GM23338 (cell line): ENCODE results near the gene DIP2C. TPM values are rescaled to one million over a fixed set of nuclear protein-coding genes. Genes with fewer than 3 reads are reported as not detected.

Experiments
- ATAC-seq: fragments of 200-7000 bp; cut with Tn5 transposase; 3 replicates; pipeline ENCODE4 v1.9.1; 2020
- DNase-seq: peaks from one replicate; pipeline ENCODE4 v3.0.0-alpha.2; 2015; ENCODE audit warnings: low spot score
- H2AFZ ChIP-seq: fragments of 200-600 bp; sonication (generic); 2 replicates; pipeline ENCODE4 v1.8.0; 2016; ENCODE audit warnings: antibody characterized with exemption, mild to moderate bottlenecking, moderate library complexity
- H3F3A ChIP-seq: fragments of 200-600 bp; sonication (generic); replicated peaks from 2 replicates; pipeline ENCODE4 v1.8.0; 2017; ENCODE audit warnings: antibody characterized with exemption, mixed run types, low read depth
- H3K27ac ChIP-seq: fragments of 200-600 bp; sonication (generic); 2 replicates; pipeline ENCODE4 v1.6.1; 2016; ENCODE audit warnings: low read depth
- H3K27me3 ChIP-seq: fragments of 200-600 bp; sonication (generic); 2 replicates; pipeline ENCODE4 v1.8.0; 2016; ENCODE audit warnings: mild to moderate bottlenecking, mixed run types, moderate library complexity; ENCODE audit not compliant: insufficient read depth
- H3K36me3 ChIP-seq: fragments of 200-600 bp; sonication (generic); 2 replicates; pipeline ENCODE4 v1.8.0; 2016; ENCODE audit warnings: mild to moderate bottlenecking; ENCODE audit not compliant: insufficient read depth
- H3K4me1 ChIP-seq: fragments of 200-600 bp; sonication (generic); 2 replicates; pipeline ENCODE4 v1.8.0; 2016; ENCODE audit warnings: mild to moderate bottlenecking, moderate library complexity; ENCODE audit not compliant: insufficient read depth
- H3K4me2 ChIP-seq: fragments of 200-600 bp; sonication (generic); 2 replicates; pipeline ENCODE4 v1.7.1; 2017; ENCODE audit warnings: mixed run types
- H3K4me3 ChIP-seq: fragments of 200-600 bp; sonication (generic); 2 replicates; pipeline ENCODE4 v1.6.1; 2016; ENCODE audit warnings: mixed run types
- H3K79me2 ChIP-seq: fragments of 200-600 bp; sonication (generic); replicated peaks from 2 replicates; pipeline ENCODE4 v1.8.0; 2017; ENCODE audit warnings: mild to moderate bottlenecking; ENCODE audit not compliant: insufficient read depth
- H3K9me2 ChIP-seq: fragments of 200-600 bp; sonication (generic); 2 replicates; pipeline ENCODE4 v1.8.0; 2017; ENCODE audit not compliant: insufficient read depth
- H4K20me1 ChIP-seq: fragments of 200-600 bp; sonication (generic); replicated peaks from 2 replicates; pipeline ENCODE4 v1.8.0; 2017; ENCODE audit warnings: mild to moderate bottlenecking; ENCODE audit not compliant: insufficient read depth
- H3K27ac Mint-ChIP-seq: 2 replicates; pipeline ENCODE4 v1.8.0; 2020; ENCODE audit warnings: inconsistent platforms, mild to moderate bottlenecking, moderate library complexity, mixed read lengths
- H3K27me3 Mint-ChIP-seq: 3 replicates; pipeline ENCODE4 v1.8.0; 2022; ENCODE audit warnings: low read depth, mild to moderate bottlenecking, moderate library complexity, mixed read lengths, inconsistent platforms; ENCODE audit not compliant: insufficient read depth, poor library complexity
- H3K36me3 Mint-ChIP-seq: 3 replicates; pipeline ENCODE4 v1.8.0; 2021; ENCODE audit warnings: low read depth, mild to moderate bottlenecking, inconsistent platforms, moderate library complexity, mixed read lengths
- H3K4me1 Mint-ChIP-seq: 3 replicates; pipeline ENCODE4 v1.8.0; 2020; ENCODE audit warnings: mild to moderate bottlenecking, inconsistent platforms, mixed read lengths
- H3K4me3 Mint-ChIP-seq: 3 replicates; pipeline ENCODE4 v1.8.0; 2021; ENCODE audit warnings: moderate library complexity, mild to moderate bottlenecking, inconsistent platforms, mixed read lengths
- H3K9me3 Mint-ChIP-seq: 3 replicates; pipeline ENCODE4 v1.8.0; 2020; ENCODE audit warnings: moderate library complexity, mild to moderate bottlenecking, inconsistent platforms, mixed read lengths
- CREB1 ChIP-seq: fragments of 250-450 bp; sonication (Bioruptor Pico); IDR thresholded peaks from 2 replicates; pipeline ENCODE4 v1.5.0; 2020; ENCODE audit warnings: low read depth, mild to moderate bottlenecking, moderate library complexity
- EZH2 ChIP-seq: fragments of 200-600 bp; sonication (generic); IDR thresholded peaks from one replicate; pipeline ENCODE4 v1.8.0; 2017; ENCODE audit warnings: antibody characterized with exemption, mild to moderate bottlenecking, low read depth; ENCODE audit not compliant: unreplicated experiment
- EZH2phosphoT487 ChIP-seq: fragments of 200-600 bp; sonication (generic); IDR thresholded peaks from one replicate; pipeline ENCODE4 v1.8.1; 2018; ENCODE audit warnings: antibody characterized with exemption; ENCODE audit not compliant: unreplicated experiment
- JUNB ChIP-seq: IDR thresholded peaks from one replicate; pipeline ENCODE4 v1.6.1; 2016; ENCODE audit warnings: antibody characterized with exemption; ENCODE audit not compliant: unreplicated experiment
- NANOG ChIP-seq: IDR thresholded peaks from 2 replicates; pipeline ENCODE4 v1.6.1; 2016; ENCODE audit warnings: antibody characterized with exemption, borderline replicate concordance
- POLR2AphosphoS5 ChIP-seq: IDR thresholded peaks from 2 replicates; pipeline ENCODE4 v1.6.1; 2016; ENCODE audit warnings: antibody characterized with exemption, low read depth
- REST ChIP-seq: IDR thresholded peaks from one replicate; pipeline ENCODE4 v1.6.1; 2018; ENCODE audit warnings: antibody characterized with exemption; ENCODE audit not compliant: unreplicated experiment
- STAT1 ChIP-seq: IDR thresholded peaks from one replicate; pipeline ENCODE4 v1.6.1; 2016; ENCODE audit warnings: antibody characterized with exemption; ENCODE audit not compliant: unreplicated experiment
- ZNF114 ChIP-seq: fragments of 250-450 bp; sonication (Bioruptor Pico); IDR thresholded peaks from 2 replicates; pipeline ENCODE4 v1.5.0; 2020; ENCODE audit warnings: mild to moderate bottlenecking, moderate library complexity
- ZNF331 ChIP-seq: fragments of 250-450 bp; sonication (Bioruptor Pico); IDR thresholded peaks from 2 replicates; pipeline ENCODE4 v1.5.0; 2020; ENCODE audit warnings: low read depth, mild to moderate bottlenecking, moderate library complexity
- ZNF462 ChIP-seq: fragments of 250-450 bp; sonication (Bioruptor Pico); IDR thresholded peaks from 2 replicates; pipeline ENCODE4 v1.5.0; 2020; ENCODE audit warnings: mild to moderate bottlenecking, moderate library complexity
- polyA plus RNA-seq: library from polyadenylated mRNA; unstranded; fragments of >200 nt; fragmentation: Nextera tagmentation; extraction: Ambion mirVana; gene quantifications from 2 replicates; pipeline ENCODE4 v1.2.1, GENCODE V29; 2016
- total RNA-seq: library from RNA; depleted of rRNA; stranded (reverse); fragments of >200 nt; shearing (Covaris generic); gene quantifications from 2 replicates; pipeline ENCODE4 v1.2.3, GENCODE V29; 2014
- TF ChIP-seq, protein P1 (sequence below), 2 experiments: fragments of 200-600 bp in 1 of 2; sonication (generic) in 1 of 2; conservative IDR thresholded peaks; 2 replicates each; pipeline versions ENCODE4 v1.5.1 to v1.6.1; 2016 to 2017; ENCODE audit warnings: antibody characterized with exemption in 2 of 2, low read depth in 2 of 2, mild to moderate bottlenecking in 2 of 2, moderate library complexity in 1 of 2

DIP2C gene
- total and polyA plus RNA-seq, 2 experiments from 2014 or later, result 5.1 to 7.7 TPM

GRCh38 chr10:397321-398068 lies 292.0 kb downstream of the DIP2C start (continued):
- TF ChIP-seq ZNF462 (CRISPR knock-in tag) (no peak), ZNF331 (CRISPR knock-in tag) (no peak)

DNA sequence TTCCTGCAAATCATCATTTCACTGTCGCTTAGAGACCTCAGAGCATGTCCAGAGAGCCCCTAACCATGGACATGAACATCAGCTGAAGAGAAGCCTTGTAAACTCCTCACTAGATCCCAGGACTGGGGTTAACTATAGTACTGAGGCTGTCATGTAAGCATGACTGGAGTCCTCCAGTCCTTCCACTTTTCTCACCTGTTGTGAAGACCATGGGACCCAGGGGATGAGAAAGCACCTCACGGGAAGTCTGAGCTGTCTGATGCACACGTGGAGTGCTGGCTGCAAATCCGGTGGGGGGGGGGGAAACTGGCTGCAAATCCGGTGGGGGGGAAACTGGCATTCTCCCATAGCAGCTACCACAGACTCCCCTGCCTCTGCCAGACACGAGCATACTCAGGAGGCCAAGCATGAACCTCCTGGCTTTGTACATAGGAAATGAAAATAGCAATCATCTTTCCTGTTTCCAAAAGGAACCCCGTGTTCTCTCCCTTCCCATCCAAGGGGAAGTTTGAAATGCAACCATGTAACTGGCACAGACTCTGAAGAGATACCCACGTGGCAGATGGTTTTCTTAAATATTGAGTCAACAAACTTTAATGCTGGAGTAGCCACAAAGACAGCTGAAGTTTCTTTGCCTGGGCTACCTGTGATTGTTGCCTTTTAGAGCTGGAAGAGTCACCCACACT lies 292.8 kb downstream of the DIP2C start:
- Histone ChIP-seq H3K9me2 (no peaks in the 10 kb centered on the region), H3K4me2 (no peak overlapping the region), H3K4me3 (no peak overlapping the region), H3K4me1 (no peaks in the 10 kb centered on the region), H3K79me2 (no peaks in the 10 kb centered on the region), H3K36me3 (no peaks in the 10 kb centered on the region), H3F3A (no peaks in the 10 kb centered on the region), H3K27me3 (no peaks in the 10 kb centered on the region), H3K27ac (no peak overlapping the region), H2AFZ (no peak overlapping the region), H4K20me1 (no peaks in the 10 kb centered on the region)
- DNase-seq (no peak), ATAC-seq (no peak)
- Mint-ChIP-seq H3K27me3 (peaks cover 17% of the 10 kb centered on the region), H3K9me3 (no peaks in the 10 kb centered on the region; the same call in 2 of the 3 replicates), H3K36me3 (no peaks in the 10 kb centered on the region; the same call in 2 of the 3 replicates), H3K4me3 (no peak overlapping the region), H3K4me1 (peaks cover 23% of the 10 kb centered on the region), H3K27ac (no peak overlapping the region)
- no peak for TF ChIP-seq NANOG
- TF ChIP-seq, protein P1, sequence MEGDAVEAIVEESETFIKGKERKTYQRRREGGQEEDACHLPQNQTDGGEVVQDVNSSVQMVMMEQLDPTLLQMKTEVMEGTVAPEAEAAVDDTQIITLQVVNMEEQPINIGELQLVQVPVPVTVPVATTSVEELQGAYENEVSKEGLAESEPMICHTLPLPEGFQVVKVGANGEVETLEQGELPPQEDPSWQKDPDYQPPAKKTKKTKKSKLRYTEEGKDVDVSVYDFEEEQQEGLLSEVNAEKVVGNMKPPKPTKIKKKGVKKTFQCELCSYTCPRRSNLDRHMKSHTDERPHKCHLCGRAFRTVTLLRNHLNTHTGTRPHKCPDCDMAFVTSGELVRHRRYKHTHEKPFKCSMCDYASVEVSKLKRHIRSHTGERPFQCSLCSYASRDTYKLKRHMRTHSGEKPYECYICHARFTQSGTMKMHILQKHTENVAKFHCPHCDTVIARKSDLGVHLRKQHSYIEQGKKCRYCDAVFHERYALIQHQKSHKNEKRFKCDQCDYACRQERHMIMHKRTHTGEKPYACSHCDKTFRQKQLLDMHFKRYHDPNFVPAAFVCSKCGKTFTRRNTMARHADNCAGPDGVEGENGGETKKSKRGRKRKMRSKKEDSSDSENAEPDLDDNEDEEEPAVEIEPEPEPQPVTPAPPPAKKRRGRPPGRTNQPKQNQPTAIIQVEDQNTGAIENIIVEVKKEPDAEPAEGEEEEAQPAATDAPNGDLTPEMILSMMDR (conservative IDR thresholded peaks at IDR 0.05; ENCODE audit: low read depth in 2 of 2), result no peak
- no peak for TF ChIP-seq ZNF331 (CRISPR knock-in tag)
- no peak for TF ChIP-seq POLR2AphosphoS5
- TF ChIP-seq CREB1 (CRISPR knock-in tag), result no peak
- TF ChIP-seq ZNF114 (CRISPR knock-in tag), result no peak
- TF ChIP-seq JUNB, result no peak
- no peak for TF ChIP-seq EZH2
- no peak for TF ChIP-seq EZH2phosphoT487
- no peak for TF ChIP-seq REST
- TF ChIP-seq STAT1, result no peak
